Raji (cell line): ENCODE measurements around the gene SLC6A7.

Experiments used
- POLR2A ChIP-seq: IDR thresholded peaks from 2 replicates; pipeline ENCODE4 v1.6.1; 2011; ENCODE audit warnings: low read depth, low read length, control low read depth; ENCODE audit not compliant: insufficient read depth

SLC6A7 gene

DNA sequence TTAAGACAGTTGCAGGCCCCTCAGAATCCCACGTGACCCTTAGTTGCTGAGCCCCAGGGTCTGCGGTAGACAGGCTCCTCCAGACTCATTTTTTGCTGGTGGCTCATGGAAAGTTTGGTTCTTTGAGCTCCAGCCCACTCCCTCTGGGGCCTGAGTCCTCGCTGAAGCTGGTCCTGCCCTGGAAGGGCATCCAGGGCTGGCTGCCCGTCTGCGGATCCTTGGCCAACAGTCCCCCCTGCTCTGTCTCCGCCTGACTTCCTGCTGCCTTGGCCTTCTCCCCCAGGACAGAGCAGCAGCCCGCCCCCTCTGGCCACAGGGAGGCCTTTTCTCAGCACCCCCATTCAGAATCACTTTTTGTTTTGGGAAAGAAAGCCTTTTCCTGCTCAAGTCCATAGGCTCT is 24.4 kb downstream of the SLC6A7 start:
- no peak for TF ChIP-seq POLR2A

DNA sequence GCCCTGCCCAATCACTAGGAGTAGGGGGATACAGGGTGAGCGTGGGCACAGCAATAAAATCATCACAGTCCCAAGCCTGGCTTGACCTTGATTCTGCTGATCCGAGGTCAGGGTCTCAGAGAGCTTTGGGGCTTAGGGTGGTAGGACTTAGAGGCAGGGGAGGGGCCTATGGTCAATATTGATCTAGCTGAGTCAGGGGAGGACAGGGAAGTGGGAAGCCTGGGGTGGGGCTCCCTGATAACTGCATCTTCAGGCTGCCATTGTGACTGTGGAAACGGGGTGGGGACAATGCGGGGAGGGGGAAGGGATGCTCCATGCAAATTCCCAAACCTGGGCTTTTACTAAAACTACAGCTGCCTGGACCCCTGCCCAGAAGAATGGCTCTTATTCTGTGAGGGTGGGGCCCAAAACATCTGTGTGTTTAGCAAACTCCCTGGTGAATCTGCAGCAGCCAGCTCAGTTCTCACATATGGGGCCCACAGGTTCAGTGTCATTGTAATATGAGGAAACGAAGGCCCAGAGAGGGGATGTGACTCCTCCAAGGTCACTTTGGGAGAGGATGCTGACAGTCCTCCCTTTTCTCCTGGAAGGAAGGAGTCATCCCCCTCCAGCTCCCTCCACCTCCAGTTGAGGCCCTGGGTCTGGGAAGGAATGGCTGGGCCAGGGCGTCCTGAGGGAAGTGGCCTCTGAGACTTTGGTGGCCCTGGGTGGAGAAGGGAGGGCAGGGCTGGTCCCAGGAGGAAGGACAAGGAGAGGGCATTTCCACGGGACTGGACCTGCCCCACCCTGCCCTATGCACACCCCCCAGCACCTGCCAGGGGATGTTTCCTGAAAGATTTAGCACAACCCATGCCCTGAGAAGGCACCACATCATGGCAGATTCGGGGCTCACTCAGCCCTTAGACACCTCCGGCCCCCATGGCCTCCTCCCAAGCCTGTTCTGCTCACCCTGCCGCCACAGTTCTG is 26.4 kb downstream of the SLC6A7 start:
- TF ChIP-seq POLR2A: no peak

DNA sequence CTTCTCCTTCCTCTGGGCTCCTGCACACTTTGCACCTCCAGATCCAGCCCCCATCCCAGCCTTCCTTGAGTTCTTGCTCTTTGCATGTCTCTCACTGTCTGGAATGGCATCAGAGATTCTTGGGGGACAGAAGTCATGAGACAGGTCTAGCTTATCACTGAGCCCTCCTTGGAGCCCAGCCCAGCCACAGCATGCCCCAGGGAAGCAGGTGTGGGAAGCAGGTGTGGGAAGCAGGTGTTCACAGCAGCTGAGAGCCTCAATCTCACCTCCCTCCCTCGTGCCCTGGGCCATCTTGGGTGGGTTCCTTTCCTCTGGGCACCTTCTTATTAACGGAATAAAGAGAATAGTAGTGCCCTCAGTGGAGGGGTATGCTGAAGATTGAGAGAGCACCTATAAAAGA is 27.2 kb downstream of the SLC6A7 start:
- TF ChIP-seq POLR2A: no peak

DNA sequence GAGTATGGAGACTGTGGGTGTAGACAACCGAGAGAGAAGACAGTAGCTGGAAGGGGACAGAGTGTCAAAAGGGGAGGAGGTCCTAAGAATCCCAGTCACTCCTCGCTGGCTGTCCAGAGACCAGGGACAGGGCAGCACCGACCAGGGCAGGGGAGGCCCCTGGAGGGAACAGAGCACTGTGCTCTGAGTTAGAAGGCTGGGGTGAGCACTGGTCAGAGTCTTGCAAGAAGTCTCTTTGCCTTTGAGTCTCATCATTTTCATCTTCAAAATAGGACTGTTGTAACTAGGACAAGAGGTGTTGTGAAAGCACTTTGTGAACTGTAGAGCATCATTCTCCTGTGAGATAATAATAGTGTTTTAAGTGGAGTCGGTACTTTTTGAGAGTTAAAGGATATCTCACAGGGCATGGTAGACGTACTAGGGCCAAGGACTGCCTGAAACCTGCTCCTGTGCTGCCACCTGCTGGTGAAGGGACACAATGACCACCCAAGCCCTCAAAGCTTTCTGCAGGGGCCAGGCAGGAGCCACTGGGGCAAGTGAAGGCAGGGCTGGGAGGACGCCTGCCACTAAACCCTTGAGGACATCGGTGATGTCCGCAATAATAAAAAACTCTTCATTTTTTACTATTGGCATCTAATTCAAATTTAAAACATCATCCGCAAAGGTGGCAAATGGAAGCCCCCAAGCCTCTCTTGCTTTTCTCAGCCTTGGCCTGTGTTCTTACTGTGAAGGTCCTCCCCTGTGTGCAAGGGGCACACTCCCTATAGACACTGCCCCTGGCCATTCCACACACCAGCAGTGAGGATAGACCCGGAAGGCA is 28.2 kb downstream of the SLC6A7 start:
- no peak for TF ChIP-seq POLR2A

DNA sequence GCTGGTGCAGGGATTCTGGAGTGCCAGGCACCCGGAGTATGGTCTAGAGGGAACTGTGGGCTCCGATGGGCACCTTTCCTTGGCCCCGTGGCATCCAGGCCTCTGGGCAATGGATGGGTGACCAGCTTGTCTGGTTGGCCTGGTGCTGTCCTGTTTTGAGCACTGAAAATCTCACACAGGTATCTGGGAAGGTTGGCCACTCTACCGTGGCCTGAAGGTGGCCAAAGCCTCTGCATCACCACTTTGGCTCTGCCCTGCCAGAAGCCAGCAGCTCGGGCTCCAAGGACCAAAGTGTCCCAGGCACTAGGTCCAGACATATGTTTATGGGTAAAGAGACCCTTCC is 28.8 kb downstream of the SLC6A7 start:
- no peak for TF ChIP-seq POLR2A

DNA sequence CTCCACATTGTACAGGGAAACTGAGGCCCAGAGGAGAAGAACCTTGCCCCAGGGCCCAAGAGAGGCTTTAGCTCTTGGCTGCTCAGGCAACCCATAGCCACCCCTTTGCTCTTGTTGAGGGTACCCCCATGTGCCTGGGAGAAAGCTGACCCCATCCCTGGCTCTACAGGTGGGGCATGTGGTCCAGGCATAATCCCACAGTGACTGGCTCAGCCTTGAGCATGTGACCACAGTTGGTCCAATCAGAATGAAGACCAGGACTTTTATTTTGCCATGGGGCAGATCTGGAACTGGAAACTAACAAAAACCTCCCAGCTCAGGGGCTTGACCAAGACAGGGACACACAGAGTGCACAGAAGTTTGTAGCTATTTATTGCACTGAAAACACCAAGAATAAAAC is 29.3 kb downstream of the SLC6A7 start:
- TF ChIP-seq POLR2A: no peak

DNA sequence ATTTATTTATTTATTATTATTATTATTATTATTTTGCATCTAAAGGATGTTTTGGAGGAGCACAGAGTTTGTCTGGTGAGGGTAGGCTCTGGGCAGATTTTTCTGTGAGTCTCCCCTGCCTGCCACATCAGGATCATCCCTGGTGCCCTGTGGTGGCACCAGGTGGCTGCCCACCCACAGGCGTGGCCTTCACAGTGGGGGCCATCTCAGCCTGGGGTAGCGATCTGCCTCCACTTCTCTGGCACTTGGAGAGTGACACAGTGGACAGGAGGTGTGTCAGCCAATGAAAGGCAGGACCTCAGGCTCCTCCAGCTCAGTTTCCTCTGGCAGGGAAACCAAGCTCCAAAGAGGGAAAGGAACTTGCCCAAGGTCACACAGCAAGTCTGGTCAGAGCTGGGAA is 30.0 kb downstream of the SLC6A7 start:
- TF ChIP-seq POLR2A: no peak

DNA sequence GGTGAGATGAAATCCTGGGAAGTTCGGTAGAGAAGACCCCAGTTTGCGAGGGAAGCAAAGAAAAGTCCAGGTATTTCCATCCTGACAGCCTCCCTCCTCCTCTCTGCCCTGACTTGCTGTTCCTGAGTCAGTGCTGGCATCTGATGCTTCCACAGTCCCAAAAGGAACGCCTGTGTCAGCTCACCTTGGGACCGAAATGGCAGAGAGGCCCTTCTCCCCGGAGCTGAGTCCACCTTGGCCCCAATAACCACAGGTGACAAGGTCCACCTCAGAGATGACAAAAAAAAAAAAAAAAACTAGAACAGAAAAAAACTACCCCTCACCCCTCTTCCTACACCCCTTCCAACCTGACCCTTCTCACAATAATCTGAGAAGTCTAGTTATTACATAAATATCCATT is 31.6 kb downstream of the SLC6A7 start:
- TF ChIP-seq POLR2A: no peak

DNA sequence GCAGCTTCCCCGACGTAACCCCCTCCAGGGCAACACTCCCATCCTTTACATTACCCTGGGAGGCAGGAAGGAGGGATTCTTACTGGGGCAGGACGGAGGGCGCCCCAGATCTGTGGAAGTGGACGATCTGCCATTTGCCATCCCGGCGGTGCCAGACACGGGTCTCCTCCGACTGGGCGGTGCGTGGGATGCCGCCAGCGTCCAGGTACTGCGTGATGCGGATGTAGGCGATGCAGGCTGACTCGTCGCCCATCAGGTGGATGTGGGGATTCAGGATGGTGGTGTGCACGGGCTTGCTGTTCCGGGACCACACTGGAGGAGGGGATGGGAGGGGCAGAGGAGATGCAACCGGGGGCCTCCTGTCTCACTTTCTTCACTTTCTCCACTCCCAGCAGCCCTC is 33.0 kb downstream of the SLC6A7 start:
- no peak for TF ChIP-seq POLR2A

DNA sequence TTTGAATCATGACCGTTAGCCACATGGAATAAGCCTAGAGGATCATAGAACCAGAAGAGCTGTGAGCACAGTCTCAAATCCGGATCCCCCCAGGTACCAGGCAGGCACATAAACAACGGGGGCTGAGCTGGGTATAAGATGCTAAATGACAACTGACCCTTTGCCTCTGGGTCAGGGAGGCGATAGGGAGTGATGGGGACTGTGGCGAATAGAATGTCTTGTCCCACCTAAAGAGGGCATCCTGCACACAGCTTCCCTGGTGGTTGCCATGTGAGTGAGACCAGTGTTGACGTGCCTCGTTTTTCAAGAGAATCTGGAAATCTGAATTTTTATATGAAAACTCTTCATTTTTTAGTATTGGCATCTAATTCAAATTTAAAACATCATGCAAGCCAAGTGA is 33.6 kb downstream of the SLC6A7 start:
- TF ChIP-seq POLR2A: no peak

DNA sequence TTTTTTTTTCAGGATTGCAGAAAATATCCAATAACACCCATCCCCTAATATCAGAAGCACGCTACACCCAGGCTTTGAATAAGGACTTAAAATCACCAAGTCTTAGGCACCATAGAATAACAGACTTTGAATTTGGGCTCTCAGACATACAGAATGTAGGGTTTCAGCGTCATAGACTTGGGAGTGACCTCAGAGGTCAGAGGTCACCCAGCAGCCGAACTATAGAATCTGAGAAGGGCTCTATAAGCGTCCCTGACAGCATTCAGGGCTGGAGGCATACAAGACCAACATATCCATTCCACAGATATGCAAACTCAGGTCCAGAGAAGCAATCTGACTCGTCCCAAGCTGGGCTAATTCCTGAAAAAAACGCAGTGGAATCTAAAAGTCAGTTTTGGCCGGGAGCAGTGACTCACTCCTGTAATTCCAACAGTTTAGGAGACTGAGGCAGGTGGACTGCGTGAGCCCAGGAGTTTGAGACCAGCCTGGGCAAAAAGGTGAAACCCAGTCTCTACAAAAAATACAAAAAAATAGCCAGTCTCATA is 34.7 kb downstream of the SLC6A7 start:
- no peak for TF ChIP-seq POLR2A

DNA sequence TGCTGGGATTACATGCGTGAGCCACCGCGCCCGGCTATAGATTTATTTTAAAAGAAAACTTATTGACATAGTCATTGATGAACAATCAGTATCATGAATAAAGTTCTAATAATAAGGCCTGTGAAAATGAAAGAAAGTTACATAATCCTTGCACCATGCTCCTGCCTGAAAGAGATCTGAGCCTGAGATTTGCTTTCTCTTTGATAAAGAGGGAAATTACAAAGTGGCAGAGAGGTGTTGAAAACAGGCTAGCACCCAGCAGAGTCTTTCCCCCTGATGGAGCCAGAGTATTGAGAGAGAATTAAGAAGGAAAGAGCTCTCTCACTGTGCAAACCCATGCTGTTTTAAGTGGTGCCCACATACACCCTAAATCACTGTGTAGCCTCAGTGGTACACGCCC is 37.2 kb downstream of the SLC6A7 start:
- no peak for TF ChIP-seq POLR2A

DNA sequence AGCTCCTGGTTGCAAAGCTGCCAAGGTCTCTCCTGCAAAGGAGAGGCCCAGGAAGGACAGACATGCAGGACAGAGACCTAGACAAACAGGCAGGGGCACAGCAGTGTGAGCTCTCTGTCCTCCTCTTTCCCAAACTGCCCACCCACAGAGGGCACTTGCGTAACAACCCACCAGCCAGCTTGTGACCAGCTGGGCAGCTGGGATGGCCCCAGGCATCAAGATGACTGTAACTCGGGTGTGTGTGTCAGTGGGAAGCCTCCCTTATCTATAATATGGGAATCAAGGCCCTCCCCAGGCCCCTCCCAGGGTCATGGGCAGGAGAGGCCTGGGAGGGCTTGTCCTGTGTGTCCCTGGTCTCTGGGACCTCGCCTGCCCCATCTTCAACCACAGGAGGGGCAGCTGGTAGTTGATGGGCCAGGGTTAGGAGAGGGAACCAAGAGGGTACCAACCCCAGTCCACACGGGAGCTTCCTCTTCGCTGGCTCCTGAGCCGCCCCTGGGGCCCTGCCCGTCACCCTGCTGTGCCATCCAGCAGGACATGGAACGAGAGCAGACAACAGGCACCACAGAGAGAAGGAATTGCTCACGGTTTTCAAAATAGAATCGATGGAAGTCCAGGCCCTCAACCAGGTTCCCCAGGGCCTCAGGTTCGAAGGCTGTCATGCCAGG is 37.9 kb downstream of the SLC6A7 start:
- no peak for TF ChIP-seq POLR2A

DNA sequence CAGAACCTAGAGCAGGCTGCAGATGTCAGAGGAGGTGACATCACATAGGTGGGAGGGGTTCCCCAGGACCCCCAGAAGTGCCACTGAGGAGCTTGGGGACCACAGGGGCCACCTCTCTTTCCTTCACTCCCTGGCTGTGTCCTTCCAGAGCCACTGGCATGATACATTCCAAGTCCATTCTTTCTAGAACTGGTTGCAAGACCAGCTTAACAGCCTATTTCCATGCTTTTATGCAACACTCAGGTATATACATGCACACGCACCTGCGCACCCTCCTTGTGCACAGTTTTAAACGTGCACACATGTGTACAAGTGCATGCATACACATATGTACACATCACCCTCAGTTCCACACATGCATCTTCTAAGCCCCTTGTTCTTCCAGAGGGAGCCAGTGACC is 39.7 kb downstream of the SLC6A7 start:
- TF ChIP-seq POLR2A: no peak

DNA sequence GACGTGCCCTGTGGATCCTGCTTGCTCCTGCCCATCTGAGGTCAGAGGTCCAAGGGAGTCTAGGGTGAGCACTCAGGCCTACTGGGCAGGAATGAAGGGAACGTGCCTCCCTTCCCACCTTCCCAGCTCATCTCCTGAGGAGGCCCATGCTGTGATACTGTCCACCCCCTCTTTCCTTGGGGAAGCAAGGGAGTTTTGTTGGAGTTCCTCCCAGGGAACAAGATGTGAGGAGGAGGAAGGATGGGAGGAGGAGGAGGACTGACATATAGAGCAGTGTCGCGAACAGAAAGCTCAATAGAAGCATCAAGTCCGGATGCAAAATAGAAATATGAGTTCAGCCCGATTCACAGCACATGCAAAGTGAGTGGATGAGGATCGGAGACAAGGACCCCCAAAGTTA is 41.0 kb downstream of the SLC6A7 start:
- TF ChIP-seq POLR2A: no peak

DNA sequence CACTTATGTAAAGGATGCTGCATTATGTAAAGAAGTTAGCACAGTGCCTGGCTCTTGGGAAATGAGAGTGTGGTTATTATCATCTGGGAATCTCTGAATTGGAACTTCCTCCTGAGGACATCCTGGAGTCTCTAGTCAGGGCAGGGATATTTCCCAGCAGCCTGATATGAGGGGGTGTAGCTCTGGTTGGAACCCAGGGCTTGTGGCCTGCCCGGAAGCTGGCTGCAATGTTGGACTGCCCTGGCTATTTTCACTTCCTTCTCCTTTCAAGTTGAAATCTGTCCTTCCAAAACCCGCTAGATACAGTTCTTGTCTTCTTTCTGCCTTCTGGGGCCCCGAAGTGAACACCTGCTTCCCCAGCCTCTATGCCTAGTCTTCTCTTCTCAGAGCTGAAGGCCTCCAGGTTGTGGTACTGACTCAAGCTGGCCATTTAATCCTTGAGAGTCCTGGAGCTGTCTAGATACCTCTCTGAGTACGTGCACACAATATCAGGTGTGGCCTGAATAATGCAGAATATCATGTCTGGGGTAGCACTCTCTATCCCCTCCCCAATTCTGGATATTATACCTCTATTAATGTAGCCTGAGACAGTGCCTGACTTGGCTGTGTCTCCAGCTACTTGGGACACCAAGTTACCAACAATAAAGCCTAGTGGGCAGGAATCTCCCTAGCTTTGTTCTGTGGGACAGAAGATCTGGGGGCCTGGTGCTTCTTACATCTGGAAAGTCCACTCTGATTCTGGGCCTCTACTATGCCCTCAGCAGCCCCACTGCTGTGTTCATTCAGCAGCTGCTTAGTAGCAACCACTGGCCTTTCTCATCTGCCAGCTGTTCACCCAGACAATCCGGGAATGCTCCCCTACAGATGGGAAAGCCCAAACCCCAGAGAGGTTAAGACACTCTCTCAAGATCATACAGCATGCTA is 45.0 kb downstream of the SLC6A7 start:
- TF ChIP-seq POLR2A: no peak
